GM19025 (cell line): ENCODE data around the gene TALDO1.

Experiments
- ATAC-seq: cut with Tn5 transposase; IDR thresholded peaks from one replicate; pipeline ENCODE4 v1.9.1; 2021; ENCODE audit warnings: mild to moderate bottlenecking, low read depth, moderate library complexity; ENCODE audit not compliant: unreplicated experiment

The TALDO1 gene

DNA sequence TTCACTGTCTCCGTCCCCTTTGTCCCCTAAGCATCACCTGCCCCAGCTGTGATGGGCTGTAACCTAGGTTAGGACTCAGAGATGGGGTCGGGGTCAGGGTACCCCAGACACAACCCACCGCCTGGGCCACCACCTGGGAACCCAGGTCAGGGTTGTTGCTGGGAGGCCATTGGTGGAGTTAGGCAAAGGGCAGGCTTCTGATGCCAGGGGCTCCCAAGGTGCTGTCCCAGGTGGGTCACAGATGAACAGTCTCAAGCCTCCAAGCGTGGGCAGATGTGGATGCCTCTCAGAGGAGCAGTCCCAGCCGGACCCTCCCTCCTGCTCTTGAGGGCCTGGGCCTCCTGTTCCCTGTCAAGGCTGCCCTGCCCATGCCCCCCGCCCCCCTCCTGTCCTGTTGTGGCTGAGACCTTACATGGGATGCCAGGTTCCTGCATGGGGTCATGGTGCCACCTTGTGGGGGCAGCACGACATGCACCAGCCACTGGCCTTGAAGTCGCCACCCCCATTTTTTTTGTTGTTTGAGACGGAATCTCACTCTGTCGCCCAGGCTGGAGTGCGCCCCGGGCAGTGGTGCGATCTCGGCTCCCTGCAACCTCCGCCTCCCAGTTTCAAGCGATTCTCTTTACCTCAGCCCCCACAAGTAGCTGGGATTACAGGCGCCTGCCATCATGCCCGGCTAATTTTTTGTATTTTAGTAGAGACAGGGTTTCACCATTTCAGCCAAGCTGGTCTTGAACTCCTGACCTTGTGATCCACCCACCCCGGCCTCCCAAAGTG, 17.9 kb downstream of the TALDO1 start:
- ATAC-seq: no peak

DNA sequence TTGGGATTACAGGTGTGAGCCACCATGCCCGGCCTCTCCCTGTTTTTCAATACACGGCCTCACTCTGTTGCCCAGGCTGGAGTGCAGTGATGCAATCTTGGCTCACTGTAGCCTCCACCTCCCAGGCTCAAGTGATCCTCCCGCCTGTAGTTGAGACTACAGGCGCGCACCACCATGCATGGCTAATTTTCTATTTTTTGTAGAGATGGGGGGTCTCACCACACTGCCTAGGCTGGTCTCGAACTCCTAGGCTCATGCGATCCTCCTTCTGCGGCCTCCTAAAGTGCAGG, 18.5 kb downstream of the TALDO1 start:
- ATAC-seq: no peak

DNA sequence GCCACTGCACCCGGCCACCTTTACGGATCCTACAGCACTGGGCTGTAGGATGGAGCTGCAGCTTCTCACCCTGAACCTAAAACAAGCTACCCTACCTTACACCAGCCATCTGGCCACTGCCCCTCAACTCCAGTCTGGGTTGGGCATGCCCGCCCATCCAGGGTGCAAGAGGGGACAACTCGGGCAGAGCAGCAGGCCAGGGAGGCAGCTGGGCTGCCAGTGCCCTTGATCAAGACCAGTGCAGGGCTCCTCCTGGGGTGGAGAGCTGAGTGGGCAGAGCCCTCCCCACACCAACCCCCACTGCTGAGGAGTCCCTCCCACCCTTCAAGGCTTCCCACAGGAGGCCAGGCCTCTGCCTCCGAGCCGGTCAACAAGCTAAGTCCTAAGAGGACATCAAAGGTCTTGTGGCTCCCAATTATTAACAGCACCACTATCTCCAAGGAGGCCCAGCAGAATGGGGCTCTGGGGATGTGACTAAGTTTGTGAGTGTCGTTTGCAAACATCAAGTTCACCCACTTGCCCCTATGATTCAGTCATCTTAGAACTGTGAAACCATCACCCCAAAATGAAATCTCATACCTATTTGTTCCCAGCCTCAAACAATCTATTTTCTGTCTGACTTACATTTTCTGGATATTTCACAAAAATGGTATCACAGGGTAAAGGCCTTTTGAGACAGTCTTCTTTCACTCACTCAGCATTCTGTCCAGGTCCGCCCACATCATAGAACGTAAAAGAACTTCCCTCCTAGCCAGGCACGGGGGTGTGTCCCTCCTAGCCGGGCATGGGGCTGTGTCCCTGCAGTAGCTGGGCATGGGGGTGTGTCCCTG, 19.1 kb downstream of the TALDO1 start:
- no peak for ATAC-seq

DNA sequence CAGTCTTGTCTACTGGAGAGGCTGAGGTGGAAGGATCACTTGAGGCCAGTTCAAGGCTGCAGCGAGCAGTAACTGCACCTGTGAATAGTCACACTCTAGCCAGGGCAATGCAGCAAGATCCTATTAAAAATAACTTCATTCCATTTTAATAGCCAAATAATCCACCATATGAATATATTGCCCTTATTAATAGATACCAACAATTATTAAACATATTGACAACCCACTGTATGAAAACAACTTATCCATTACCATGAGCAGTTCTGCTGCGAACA, 19.6 kb downstream of the TALDO1 start:
- ATAC-seq: no peak

DNA sequence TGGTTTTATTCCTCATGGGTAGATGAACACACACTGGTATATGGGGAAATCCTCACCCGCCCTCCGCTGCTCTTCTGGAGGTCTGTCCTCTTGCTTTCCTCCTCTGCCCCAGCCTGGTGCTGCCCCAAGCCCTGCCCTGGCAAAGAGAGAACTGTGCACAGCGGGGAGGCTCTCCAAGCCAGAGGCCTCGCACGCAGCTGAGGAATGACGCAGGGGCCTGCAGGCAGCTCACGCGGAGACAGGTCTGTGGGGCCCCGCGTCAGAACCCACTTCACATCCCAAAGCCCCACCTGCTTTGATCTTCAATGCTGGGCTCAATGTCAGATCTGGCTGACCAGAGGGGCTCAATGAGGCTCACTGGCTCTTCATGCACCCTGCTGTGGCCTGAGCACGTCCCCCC, 20.0 kb downstream of the TALDO1 start:
- ATAC-seq: no peak

DNA sequence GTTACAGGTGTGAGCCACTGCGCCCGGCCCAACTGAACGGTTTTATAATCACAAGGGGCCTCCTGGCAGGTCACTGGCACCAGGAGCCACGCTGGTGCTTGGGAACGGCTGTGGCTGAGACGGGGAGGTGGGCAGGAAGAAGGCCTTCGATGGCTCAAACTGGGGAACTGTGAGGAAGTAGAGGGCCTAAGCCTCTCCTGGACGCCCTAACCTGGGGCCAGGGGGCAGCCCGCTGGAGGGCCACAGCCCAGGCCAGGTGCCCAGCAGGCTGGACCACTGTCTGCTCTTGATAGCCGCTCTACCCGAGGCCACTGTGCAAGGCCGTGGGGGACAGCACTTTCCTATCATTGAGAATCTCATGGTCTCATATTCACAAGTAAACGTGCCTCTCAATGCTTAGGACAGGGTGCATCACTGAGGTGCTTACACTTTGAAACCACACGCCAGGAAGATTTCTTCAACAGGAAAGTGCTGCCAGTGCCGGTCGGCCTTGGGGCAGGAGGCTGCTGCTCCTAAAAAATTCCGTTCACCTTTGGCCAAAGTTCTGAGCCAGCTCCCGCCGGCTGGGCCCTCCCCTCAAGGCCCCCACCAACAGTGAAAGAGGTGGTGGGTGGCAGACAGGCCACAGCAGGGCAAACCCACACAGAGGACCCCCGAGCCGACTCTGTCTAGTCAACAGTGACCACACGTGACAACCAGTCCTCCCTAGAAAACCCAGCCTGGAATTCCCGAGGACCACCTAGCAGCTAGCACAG, 22.8 kb downstream of the TALDO1 start:
- no peak for ATAC-seq

DNA sequence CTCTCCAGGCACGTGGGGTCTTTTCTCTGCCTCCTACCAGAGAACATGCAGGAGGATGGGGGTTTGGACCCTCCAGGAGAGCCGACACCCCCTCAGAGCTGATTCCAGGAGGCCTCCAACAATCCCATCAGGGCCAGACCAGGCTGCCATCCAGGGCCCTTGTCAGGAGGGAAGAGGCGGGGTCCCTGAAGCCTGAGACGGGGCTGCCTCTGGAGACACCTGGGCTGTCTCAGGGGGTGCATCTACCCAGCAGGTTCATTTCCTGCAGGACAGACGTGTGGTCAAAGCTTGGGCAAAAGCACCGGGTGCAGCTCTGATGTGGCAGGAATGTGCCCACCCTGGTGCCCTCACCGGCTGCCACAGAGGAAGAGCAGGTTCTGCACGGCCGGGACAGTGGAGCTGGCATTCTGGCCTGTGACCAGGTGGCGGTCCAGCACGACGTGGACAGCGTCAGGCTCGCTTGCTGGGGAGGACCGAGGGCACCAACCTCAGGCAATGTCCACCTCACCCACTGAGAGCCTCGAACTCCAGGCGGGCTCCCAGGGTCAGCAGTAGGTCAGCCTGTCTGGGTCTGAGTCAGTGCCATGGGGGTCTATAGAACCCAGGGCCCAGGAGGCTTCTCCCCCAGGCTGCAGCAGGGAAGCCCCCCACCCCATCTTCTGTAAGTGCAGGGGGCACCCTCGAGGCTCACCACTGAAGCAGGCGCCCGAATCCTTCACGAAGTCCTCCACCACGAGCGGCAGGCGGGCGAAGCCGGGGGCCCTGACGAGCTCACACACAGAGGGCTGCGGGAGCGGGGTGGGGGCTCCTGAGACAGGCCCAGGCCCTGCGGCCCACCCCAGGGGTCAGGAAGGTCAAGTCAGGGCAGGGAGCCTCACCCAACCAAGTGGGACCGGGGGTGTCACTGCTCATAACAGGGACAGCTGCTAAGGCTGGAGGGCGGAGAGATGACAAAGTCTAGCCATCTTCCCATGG, 23.7 kb downstream of the TALDO1 start:
- no peak for ATAC-seq

DNA sequence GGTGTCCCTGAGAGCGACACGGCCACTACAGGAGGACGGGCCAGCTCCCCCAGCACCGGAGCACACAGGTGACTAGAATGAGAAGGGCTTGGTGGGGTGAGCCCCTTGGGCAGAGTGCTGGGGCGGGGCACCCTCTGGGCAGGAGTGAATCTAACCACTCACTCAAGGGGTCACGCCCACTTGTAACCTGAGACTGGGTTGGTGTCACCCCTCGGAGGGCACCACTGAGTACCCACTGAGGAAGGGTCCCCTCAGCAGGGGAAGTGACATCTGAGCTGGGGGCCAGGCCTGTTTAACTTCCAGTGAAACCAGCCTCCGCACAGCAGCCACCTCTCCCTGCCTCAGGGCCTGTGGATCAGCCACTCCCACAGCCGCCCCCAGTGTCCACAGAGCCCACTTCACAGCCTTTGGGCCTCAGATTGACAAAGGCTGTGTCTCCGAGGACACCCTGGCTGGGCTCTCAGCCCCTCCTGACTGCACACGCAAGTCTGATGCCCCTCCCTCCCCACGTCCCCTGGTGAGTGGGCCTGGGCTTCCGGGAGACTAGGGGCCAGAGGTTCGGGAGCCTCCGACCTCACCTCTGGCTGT, 24.4 kb downstream of the TALDO1 start:
- ATAC-seq: no peak

DNA sequence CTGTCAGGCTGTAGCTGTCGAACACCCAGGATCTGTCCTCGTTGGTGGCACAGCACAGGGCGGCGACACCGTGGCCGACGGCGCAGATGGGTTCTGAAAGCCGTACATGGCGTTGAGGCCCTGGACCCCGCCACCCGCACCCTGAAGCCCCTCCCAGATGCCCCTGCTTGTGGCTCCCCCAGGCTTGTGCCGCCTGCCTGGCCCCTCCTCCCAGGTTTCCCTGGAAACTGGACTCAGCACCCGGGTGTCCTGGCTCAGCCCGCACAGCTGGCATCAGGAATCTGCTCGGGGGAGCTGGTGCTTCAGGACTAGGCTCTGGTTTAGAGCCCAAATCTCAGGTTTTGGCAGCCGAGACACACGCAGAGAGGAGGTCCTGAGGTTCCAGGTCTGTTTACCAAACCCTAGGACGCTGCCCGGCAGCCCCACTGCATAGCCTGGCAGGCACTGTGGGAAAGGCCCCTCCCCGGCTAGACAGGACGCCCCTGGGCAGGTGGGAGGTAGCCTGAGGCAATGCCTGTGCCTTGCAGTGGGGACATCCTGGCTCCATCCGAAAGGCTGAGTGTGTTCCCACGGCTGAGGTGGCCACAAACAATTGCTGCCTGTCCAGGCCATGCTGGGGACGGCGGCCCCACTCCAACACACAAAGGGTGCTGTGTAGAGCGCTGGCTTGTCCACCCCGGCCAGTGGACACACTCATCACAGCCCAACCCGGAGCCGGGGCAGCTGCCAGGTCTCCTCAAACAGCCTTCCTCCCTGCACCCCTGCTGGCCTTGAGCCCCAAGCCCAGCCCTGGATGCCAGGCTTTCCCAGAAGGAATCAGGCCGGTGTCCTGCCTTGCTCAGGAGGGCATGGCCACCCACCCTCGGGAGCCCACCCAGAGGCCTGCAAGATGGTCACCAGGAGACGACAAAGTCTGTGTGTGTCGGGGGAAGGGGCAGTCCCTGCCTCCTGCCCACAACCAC, 25.4 kb downstream of the TALDO1 start:
- no peak for ATAC-seq

DNA sequence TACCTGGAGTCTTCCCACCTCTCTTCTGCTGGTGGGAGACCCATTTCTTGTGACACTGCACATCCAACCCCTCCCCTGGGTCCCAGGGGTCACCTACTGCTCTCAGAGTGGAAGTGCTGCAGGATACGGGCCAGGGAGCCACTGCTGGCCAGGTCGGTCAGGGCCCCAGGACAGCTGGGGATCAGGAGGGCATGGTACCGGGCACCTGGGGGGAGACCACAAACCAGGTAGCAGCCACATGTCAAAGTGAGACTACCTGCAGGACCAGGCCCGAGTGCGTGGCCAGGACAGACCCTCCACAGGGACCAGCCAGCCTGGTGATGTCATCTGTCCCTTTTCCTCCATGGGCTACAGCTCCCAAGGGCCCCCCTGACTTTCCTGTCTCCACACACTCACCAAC, 26.2 kb downstream of the TALDO1 start:
- ATAC-seq: no peak

DNA sequence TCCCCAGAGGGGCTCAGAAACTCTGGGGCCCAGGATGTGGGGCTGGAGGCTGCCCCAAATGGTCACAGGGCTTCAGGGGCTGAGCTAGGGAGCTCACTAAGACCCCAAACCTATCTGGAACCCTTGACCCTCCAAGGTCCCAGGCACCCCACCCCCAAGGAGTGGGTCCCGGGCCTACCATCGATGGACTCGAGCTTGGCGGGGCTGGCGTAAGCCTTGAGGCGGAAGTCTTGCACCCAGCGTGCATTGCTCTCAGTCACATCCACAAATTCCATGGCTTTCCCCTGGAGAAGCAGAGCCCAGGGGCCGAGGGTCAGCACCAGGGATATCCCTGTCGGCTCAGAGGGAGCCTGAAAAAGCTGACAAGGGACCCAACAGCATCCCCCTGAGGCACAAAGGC, 26.6 kb downstream of the TALDO1 start:
- ATAC-seq: no peak

DNA sequence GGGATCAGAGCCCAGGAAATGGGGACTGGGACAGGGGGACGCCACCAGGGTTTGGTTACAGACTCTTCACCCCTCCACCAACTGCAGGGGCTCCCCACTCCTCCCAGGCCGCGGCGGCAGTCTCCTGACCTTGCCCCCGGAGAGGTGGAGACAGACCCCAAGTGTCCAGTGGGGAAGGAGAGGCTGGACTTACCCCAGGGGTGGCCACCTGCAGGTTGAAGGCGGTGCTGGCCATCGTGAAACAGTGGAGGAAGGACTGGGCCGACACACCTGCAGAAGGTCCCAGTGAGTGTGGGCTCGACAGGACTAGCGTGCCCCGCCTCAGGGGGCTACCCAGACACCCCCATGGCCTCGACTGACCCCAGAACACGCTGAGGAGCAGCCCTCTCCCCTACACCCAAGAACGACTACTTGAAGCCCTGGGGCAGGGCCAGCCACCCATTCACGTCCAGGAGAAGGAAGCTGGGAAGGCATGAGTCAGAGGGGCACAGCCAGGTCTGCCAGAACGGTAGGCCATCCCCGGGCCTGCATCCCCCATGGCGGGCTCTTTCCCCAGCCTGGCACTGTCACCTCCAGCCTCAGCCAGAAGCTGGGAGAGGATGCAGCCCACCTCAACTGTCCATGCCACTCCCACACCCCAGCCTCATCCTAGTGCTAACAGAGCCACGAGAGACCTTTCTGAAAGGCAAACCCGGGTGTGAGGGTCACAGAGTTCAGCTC, 27.8 kb downstream of the TALDO1 start:
- ATAC-seq: no peak

DNA sequence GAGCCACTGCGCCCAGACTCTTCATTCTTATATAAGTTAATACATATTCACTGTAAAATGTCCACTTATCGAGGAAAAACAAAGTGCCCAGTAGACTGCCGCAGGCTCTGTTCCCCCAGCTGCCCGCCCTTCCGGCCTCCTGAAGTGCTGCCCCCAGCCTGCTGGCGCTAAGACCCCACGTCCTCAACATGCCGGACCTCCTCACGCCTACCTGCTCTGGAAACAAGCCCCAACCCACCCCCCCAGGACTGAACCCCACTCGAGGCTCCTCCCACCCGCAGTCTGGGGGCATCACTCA, 28.9 kb downstream of the TALDO1 start:
- no peak for ATAC-seq

DNA sequence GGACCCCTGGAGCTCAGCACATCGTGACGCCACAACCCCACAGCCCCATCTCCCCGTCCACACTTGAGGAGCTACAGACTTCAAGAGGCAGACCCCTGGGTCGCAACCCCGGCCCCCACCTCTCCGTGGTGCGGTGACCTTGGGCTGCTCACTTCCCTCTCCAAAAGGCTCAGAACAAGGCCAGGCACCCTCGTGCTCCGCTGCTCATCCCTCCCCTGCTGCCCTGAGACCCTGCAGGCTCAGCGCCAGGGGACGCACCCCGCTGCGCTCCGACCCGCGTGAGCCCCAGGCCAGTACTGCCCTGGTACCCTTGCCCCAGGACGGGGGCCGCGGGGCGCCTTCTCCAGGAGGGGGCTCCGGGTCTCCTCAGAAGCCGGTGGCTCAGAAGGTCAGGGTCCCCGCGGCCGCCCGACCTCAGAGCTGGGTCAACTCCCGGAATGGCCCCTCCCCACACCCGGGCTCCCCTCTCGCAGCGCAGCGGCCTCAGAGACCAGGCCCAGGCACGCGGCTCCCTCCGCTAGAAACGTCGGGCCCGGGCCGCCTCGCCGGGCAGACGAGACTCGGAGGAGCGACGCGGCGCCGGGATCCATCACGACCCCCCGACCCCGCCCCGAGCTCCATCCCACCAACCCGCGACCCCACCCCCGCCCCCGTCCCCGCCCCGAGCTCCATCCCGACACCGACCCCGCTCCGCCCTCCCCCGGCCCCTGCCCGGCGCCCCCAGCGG, 29.5 kb downstream of the TALDO1 start:
- peak; percentile 36 for ATAC-seq

DNA sequence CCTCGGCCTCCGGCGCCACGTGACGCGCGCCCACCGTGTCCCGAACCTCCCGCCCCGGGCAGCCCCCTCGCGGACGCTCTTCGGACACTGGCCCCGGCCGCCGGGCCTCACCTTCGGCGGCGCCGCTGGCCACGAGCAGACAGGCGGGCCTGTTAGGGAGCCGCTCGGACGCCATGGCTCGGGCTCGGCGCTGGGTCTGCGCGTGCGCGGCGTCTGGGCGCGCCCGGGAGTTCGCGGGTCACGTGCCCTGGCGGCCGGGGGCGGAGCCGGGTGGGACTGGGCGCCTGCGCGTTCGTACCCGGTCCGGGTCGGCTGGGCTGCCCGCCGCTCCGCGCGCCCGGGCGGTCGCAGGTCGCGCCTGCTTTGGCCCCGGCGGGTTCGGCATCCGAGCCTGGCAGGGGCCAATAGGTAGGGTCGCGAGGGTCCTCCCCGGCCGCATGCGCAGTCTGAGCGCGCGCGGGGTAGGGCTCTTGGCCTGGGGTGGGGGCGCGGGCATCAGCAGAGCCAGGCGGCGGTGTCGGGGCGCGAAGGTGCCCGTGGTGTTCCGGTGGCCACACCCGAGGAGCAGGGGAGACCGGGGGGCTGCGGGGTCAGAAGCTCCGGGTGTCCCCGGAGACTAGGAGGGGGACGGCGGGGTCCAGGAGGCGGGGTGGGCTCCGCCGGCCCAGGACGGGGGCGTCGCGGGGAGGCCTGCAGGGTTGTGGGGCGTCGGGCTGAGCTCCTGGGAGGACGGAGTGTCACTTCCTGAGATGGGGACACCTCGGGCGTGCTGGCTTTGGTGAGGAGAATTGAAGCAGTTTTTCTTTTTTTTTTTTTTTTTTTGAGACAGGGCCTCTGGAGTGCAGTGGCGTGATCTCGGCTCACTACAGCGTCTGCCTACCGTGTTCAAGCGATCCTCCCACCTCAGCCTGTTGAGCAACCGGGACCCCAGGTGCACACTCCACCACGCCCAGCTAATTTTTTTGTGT, 30.3 kb downstream of the TALDO1 start, which contains the start of gene GATD1:
Gene GATD1, minus strand, starts transcription at position 200 of the 968 bp plus-strand sequence. Its CDS starts 25 bp downstream, at position 175.
- peak; percentile 77 for ATAC-seq
